WI38 (cell line): ENCODE measurements around the gene CCDC122.

Experiments
- H3K4me3 ChIP-seq: 2 replicates; pipeline ENCODE4 v1.5.1; 2011; ENCODE audit warnings: low read depth, mild to moderate bottlenecking, control low read depth, low read length
- TF ChIP-seq, protein P1 (sequence below): IDR thresholded peaks from 2 replicates; pipeline ENCODE4 v1.5.1; 2012; ENCODE audit warnings: low read depth, mild to moderate bottlenecking, control low read depth, low read length

CCDC122 gene

GRCh38 chr13:43804461-43805070 is 75.0 kb downstream of the CCDC122 start:
- no peak overlapping the region for H3K4me3 ChIP-seq
- TF ChIP-seq, protein P1, sequence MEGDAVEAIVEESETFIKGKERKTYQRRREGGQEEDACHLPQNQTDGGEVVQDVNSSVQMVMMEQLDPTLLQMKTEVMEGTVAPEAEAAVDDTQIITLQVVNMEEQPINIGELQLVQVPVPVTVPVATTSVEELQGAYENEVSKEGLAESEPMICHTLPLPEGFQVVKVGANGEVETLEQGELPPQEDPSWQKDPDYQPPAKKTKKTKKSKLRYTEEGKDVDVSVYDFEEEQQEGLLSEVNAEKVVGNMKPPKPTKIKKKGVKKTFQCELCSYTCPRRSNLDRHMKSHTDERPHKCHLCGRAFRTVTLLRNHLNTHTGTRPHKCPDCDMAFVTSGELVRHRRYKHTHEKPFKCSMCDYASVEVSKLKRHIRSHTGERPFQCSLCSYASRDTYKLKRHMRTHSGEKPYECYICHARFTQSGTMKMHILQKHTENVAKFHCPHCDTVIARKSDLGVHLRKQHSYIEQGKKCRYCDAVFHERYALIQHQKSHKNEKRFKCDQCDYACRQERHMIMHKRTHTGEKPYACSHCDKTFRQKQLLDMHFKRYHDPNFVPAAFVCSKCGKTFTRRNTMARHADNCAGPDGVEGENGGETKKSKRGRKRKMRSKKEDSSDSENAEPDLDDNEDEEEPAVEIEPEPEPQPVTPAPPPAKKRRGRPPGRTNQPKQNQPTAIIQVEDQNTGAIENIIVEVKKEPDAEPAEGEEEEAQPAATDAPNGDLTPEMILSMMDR = no peak

DNA sequence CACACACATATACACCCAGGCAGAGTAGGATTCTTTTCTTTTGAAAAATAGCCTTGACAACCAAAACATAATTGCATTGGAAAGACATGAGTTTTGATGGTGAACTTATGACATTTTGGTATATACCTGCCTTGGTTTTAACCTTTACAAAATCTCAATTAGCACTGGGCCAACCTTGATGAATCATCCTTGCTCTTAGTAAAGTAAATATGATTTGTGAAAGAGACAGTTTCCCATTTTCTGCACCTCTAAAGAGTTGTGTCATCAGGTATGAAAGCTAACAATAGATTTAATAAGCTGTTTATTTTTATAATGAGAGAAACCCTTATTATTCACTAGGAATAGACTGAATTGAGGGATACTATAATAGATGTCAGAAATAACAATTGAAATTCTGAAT is 77.0 kb downstream of the CCDC122 start:
- TF ChIP-seq, protein P1 = no peak
- no peak overlapping the region for H3K4me3 ChIP-seq

DNA sequence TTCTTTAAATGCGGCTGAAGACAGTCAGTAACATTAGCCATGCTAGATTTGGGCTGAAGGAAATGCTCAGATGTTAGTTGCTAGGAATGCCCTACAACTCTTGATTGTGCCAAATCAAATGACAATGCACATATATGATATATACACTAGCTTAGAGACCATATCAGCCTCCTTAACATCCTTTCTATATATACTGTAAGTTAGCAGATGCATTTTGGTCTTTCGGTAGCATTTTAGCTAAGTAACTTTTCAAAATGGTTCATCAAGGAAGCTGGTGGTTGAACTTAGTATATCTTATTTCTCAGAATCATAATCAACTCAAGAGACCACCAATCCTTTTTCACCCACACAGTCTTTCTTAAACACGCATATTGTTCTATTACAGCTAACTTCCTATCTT is 78.7 kb downstream of the CCDC122 start:
- TF ChIP-seq, protein P1 = no peak
- H3K4me3 ChIP-seq = no peak overlapping the region

DNA sequence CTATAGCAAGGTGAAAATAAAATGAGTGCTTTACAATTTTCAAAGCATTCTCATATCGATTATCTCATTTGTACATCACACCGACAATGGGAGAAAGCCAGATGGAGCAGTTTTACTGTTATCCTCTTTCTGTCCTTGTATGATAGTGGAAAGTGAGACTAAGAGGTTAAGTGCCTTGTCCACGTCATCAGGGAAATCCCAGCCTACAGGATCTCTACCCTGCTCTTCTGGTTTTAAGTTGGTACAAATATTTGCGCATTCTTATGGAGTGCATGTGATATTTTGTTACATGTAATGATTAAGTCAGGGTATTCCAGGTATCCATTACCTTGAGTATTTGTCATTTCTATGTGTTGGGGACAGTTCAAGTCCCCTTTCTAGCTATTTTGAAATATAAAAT is 80.3 kb downstream of the CCDC122 start:
- TF ChIP-seq, protein P1 = no peak
- no peak overlapping the region for H3K4me3 ChIP-seq

- TF ChIP-seq, protein P1 = no peak
- H3K4me3 ChIP-seq = no peak overlapping the region
Observed at GRCh38 chr13:43797869-43798268, 81.7 kb downstream of the CCDC122 start.

DNA sequence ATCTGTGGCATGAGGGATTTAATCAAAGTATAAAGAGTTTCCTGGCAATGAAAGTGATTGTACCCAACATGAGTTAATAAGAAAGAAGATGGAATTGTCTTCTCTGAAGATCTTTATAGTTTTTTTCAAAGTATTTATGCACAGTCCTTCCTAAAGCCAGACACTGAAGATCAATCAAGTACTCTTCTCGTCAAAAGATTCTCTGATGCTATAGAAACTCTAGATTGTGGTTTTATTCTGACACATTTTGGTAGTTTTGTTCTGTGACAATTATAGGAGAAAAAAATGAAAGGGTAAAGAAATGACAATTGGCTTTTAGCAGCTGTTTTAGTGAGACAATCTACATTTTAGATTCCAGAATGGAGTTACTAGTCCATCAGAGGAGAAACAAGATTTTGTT is 82.4 kb downstream of the CCDC122 start:
- H3K4me3 ChIP-seq = no peak overlapping the region

DNA sequence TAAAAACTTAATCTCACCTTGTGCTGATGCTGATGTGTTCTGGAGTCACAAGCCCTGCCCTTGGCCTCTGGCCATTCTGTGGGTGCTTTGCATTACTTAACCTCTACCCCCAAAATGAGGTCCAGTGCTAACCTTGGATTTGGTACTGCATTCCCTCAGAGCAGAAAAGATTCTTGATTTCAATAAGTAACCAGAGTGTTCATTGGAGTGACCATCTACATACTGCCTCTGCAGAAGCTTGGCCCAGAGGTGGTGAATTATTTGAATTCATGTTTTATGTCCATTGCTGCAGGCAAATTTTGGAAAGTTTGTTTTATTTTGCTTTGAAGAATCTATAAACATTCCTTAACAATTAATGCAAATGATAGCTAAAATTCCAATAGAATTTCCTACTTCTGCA is 85.1 kb downstream of the CCDC122 start:
- TF ChIP-seq, protein P1 = no peak

More for the DNA sequence above, 82.4 kb downstream of the CCDC122 start:
- TF ChIP-seq, protein P1 = no peak

More for the DNA sequence above, 85.1 kb downstream of the CCDC122 start:
- no peak overlapping the region for H3K4me3 ChIP-seq
